Astrocyte (in vitro differentiated cells and primary cell): ENCODE measurements around the gene CYP4F3. TPM values are rescaled to one million over a fixed set of nuclear protein-coding genes. Genes with fewer than 3 reads are reported as not detected.

Experiments used
- DNase-seq: peaks from one replicate; pipeline ENCODE4 v3.0.0-alpha.2; 2010; ENCODE audit warnings: low read depth
- FAIRE-seq: peaks from 2 replicates; lab custom pipeline; 2011; peaks lifted over from hg19 to GRCh38; lab: Jason Lieb, UNC
- H2AFZ ChIP-seq: 2 replicates; pipeline ENCODE4 v1.6.0; 2012; ENCODE audit warnings: low read depth, low read length, inconsistent platforms
- H3K27ac ChIP-seq: 2 replicates; pipeline ENCODE4 v1.5.1; 2011; ENCODE audit warnings: low read depth, low read length, inconsistent platforms
- H3K27me3 ChIP-seq: 2 replicates; pipeline ENCODE4 v1.6.0; 2011; ENCODE audit warnings: low read length, inconsistent platforms; ENCODE audit not compliant: insufficient read depth
- H3K36me3 ChIP-seq: 2 replicates; pipeline ENCODE4 v1.5.1; 2011; ENCODE audit warnings: low read length, inconsistent platforms; ENCODE audit not compliant: insufficient read depth
- H3K4me1 ChIP-seq: 2 replicates; pipeline ENCODE4 v1.5.1; 2011; ENCODE audit warnings: low read length, inconsistent platforms; ENCODE audit not compliant: insufficient read depth
- H3K4me2 ChIP-seq: 2 replicates; pipeline ENCODE4 v1.6.0; 2012; ENCODE audit warnings: low read length, inconsistent platforms
- H3K4me3 ChIP-seq: 2 replicates; pipeline ENCODE4 v1.5.1; 2011; ENCODE audit warnings: low read depth, mild to moderate bottlenecking, low read length, inconsistent platforms; ENCODE audit not compliant: insufficient read depth
- H3K79me2 ChIP-seq: 2 replicates; pipeline ENCODE4 v1.6.0; 2012; ENCODE audit warnings: mild to moderate bottlenecking, low read length, inconsistent platforms; ENCODE audit not compliant: insufficient read depth
- H3K9ac ChIP-seq: 2 replicates; pipeline ENCODE4 v1.6.0; 2012; ENCODE audit warnings: mild to moderate bottlenecking, low read length, inconsistent platforms
- H3K9me3 ChIP-seq: 2 replicates; pipeline ENCODE4 v1.5.1; 2012; ENCODE audit warnings: low read depth, mild to moderate bottlenecking, low read length, inconsistent platforms; ENCODE audit not compliant: insufficient read depth
- H4K20me1 ChIP-seq: 2 replicates; pipeline ENCODE4 v1.6.0; 2012; ENCODE audit warnings: low read length, inconsistent platforms; ENCODE audit not compliant: insufficient read depth
- H3K27ac Mint-ChIP-seq: one replicate; pipeline ENCODE4 v1.8.0; 2021; ENCODE audit warnings: mild to moderate bottlenecking, mixed read lengths; ENCODE audit not compliant: unreplicated experiment
- H3K27me3 Mint-ChIP-seq: one replicate; pipeline ENCODE4 v1.8.0; 2021; ENCODE audit warnings: low read depth, mixed read lengths; ENCODE audit not compliant: unreplicated experiment
- H3K36me3 Mint-ChIP-seq: one replicate; pipeline ENCODE4 v1.8.0; 2021; ENCODE audit warnings: low read depth, mixed read lengths; ENCODE audit not compliant: unreplicated experiment
- H3K4me1 Mint-ChIP-seq: one replicate; pipeline ENCODE4 v1.8.0; 2021; ENCODE audit warnings: low read depth, mixed read lengths; ENCODE audit not compliant: unreplicated experiment
- H3K4me3 Mint-ChIP-seq: one replicate; pipeline ENCODE4 v1.8.0; 2021; ENCODE audit warnings: mild to moderate bottlenecking, moderate library complexity, mixed read lengths; ENCODE audit not compliant: unreplicated experiment
- H3K9me3 Mint-ChIP-seq: one replicate; pipeline ENCODE4 v1.8.0; 2021; ENCODE audit warnings: mild to moderate bottlenecking, mixed read lengths; ENCODE audit not compliant: unreplicated experiment
- CTCF ChIP-seq: IDR thresholded peaks from 2 replicates; pipeline ENCODE4 v1.5.1; 2011; ENCODE audit warnings: low read depth, mild to moderate bottlenecking, inconsistent platforms, low read length, moderate library complexity; ENCODE audit not compliant: insufficient read depth
- EZH2 ChIP-seq: IDR thresholded peaks from 2 replicates; pipeline ENCODE4 v1.6.1; 2012; ENCODE audit warnings: mild to moderate bottlenecking, low read length, inconsistent platforms; ENCODE audit not compliant: insufficient read depth
- total RNA-seq: library from RNA; stranded (reverse); gene quantifications from 2 replicates; pipeline ENCODE4 v1.2.1, GENCODE V29; 2021

CYP4F3 gene
- total RNA-seq, 1 donor from 2014 or later: not detected

GRCh38 chr19:15701757-15702533, 61.2 kb downstream of the CYP4F3 start:
- H3K9me3 Mint-ChIP-seq: peaks cover 6% of the 10 kb centered on the region
- no peaks in the 10 kb centered on the region for H3K9me3 ChIP-seq
- H3K36me3 Mint-ChIP-seq: no peaks in the 10 kb centered on the region

GRCh38 chr19:15702534-15702930, 61.8 kb downstream of the CYP4F3 start:
- Mint-ChIP-seq H3K36me3 (no peaks in the 10 kb centered on the region), H3K27ac (no peak overlapping the region), H3K4me1 (no peaks in the 10 kb centered on the region), H3K9me3 (peaks cover 7% of the 10 kb centered on the region), H3K4me3 (no peak overlapping the region), H3K27me3 (no peaks in the 10 kb centered on the region)
- no peaks in the 10 kb centered on the region for H3K36me3 ChIP-seq
- DNase-seq (no peak), FAIRE-seq (no peak)
- no peak overlapping the region for H3K9ac ChIP-seq
- no peak overlapping the region for H3K4me3 ChIP-seq
- TF ChIP-seq CTCF: no peak
- TF ChIP-seq EZH2: no peak
- H2AFZ ChIP-seq: no peak overlapping the region
- H3K27me3 ChIP-seq: no peaks in the 10 kb centered on the region
- H3K4me2 ChIP-seq: no peak overlapping the region
- no peaks in the 10 kb centered on the region for H3K4me1 ChIP-seq
- no peaks in the 10 kb centered on the region for H3K9me3 ChIP-seq
- no peaks in the 10 kb centered on the region for H4K20me1 ChIP-seq
- no peak overlapping the region for H3K27ac ChIP-seq
- H3K79me2 ChIP-seq: no peaks in the 10 kb centered on the region

More at GRCh38 chr19:15701757-15702533, 61.2 kb downstream of the CYP4F3 start:
- H3K36me3 ChIP-seq: no peaks in the 10 kb centered on the region
- no peaks in the 10 kb centered on the region for H4K20me1 ChIP-seq
- H3K79me2 ChIP-seq: no peaks in the 10 kb centered on the region
- no peak overlapping the region for H3K4me3 Mint-ChIP-seq
- FAIRE-seq (no peak), DNase-seq (no peak)
- H3K4me1 Mint-ChIP-seq: no peaks in the 10 kb centered on the region
- no peak overlapping the region for H3K4me3 ChIP-seq
- H3K9ac ChIP-seq: no peak overlapping the region
- no peak overlapping the region for H3K27ac ChIP-seq
- no peak overlapping the region for H2AFZ ChIP-seq
- no peak overlapping the region for H3K4me2 ChIP-seq
- no peaks in the 10 kb centered on the region for H3K27me3 Mint-ChIP-seq
- no peak overlapping the region for H3K27ac Mint-ChIP-seq
- no peaks in the 10 kb centered on the region for H3K4me1 ChIP-seq
- no peaks in the 10 kb centered on the region for H3K27me3 ChIP-seq
- TF ChIP-seq CTCF (no peak), EZH2 (no peak)

Other genes with a start within 250 kb of the CYP4F3 start
- 101 and 105 TPM in 2 replicates for gene AKAP8L, start 221.9 kb upstream of the CYP4F3 start, total RNA-seq
- 43.8 and 45.3 TPM in 2 replicates for gene WIZ, start 190.9 kb upstream of the CYP4F3 start, total RNA-seq
- 0.14 TPM in 1 of 2 replicates, not detected in the other for gene RASAL3, start 176.4 kb upstream of the CYP4F3 start, total RNA-seq
- gene PGLYRP2, start 161.4 kb upstream of the CYP4F3 start, total RNA-seq: not detected in 2 replicates
- gene CYP4F22, start 132.4 kb upstream of the CYP4F3 start, total RNA-seq: not detected in 2 replicates
- gene CYP4F8, start 25.7 kb upstream of the CYP4F3 start, total RNA-seq: not detected in 2 replicates
- gene CYP4F12, start 32.2 kb downstream of the CYP4F3 start, total RNA-seq: not detected in 2 replicates
- gene OR10H2, start 87.1 kb downstream of the CYP4F3 start, total RNA-seq: not detected in 2 replicates
- not detected in 2 replicates for gene OR10H3, start 97.1 kb downstream of the CYP4F3 start, total RNA-seq
- not detected in 2 replicates for gene OR10H5, start 146.8 kb downstream of the CYP4F3 start, total RNA-seq
- not detected in 2 replicates for gene OR10H1, start 174.8 kb downstream of the CYP4F3 start, total RNA-seq